Cerebellar cortex (tissue), 1 donor: Measurements from ENCODE around the gene DUSP1.

Experiments
- DNase-seq: peaks from one replicate; pipeline ENCODE4 v3.0.0-alpha.2; 2015; ENCODE audit warnings: low spot score

Gene DUSP1

DNA sequence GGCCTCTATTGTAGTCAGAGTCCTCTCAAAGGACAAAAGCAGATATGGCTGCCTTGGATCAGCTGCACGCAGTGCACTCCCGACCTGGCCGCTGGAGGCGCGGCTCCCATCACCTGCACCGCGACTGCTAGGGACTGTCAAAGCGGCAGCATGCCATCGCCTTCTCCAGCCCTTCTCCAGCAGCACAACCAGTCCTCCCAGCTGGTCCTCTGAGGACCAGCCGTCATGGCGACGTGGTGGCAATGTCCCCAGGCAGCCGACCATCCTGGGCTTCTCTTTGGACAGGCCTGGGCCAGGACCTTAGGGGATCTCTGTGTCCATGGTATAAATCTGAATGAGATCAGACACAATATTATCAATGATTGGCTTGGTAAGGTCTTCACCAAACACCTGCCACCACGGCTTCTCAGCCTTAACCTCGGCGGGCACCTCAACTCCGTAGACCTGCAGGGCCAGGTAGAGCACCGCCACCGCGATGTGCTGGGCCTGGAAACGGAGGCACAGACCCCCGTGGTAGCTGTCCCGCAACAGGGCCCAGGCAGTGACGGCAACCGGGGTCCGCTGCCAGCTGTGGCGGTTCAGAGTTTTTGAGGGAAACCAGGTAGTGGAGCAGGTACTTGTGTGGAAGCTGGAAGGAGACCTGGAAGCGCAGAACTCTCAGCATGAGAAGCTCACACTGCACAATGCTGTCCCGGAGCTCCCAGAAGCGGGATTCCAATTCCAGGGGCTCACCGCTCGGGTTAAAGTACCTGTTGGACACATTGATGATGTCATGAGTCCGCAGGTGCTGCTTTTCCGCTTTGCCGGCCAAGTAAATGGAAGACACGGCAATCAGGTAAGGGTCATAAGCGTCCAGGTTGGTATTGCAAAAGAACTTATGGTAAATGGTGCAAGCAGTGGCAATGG is 8.5 kb downstream of the DUSP1 start:
- no peak for DNase-seq

DNA sequence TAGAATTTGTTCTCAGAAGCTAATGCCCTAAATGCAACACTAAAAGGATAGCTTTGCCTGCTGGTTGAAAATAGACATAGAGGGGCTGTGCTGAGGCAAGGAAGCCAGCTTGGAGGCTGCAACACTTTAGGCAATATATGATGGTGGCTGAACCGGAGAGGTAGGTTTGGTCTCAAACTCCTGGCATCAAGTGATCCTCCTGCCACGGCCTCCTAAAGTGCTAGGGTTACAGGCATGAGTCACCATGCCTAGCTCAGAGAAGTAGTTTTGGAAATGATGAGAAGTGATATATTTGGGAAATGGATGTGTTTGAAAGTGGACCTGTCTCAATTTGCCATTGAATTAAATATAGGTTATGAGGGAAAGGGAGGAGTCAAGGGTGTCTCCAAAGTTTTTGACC is 10.0 kb downstream of the DUSP1 start:
- no peak for DNase-seq

DNA sequence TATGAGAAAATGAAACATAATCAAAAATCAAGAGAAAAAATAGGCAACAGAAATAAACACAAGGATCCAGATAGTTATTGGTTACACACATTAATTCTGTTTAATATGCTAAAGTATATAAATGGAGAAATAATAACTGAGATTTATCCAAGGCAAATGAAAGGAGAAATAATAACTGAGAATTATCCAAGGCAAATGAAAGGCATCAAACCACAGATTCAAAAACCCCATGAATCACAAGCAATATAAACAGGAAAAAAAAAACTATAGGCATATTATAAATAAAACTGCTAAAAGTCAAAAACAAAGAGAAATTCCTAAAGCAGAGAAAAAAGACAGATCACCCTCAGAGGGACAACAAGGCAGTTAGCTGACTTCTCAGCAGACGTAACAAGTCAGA is 10.9 kb downstream of the DUSP1 start:
- no peak for DNase-seq

DNA sequence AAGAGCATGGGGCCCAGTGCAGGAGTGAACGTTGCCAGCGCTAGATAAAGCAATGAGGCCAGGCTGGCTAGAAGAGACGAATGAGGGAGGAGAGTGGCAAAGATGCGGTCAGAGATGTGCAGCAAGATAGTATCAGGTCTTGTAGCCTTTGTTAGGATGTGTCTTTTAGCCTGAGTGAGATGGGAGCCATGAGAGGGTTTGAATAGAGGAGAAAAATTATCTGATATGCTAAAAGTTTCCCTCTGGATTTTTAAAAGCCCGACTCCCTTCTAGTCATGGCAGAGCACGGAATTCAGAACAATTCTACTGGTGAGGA is 12.2 kb downstream of the DUSP1 start:
- DNase-seq = no peak

DNA sequence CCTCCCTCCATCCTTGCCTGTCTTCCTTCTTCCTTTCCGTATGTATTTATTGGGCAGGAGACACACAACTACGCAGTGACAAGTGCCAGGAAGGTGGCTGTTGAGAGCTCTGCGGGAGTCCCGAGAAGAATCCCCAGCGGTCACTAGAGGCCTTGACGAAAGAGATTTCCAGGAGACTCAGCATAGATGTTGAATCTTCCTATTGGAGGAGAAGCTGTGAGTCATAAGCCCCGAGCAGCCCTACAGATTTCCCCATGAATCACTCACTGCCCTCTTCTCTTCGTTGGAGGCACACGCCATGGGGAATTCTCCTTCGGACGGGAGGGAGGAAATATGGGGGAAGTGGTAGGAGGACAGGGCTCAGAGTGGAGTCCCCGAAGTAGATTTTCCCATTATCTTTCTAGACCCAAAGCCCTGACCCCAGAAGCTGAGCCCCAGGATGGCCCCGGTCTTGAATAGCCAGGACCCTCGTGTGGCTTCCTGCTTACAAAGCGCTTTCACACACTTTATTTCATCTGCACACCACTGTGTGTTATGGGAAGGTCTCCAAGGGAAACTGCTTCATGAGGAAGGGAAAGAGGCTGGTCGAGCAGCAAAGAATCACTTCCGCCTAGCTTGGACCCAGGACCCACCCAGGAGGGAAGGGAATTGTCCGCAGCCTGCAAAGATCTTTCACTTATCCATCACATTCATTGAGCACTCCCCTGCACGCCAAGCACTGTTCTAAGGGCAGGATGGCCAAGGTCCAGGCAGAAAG is 12.7 kb downstream of the DUSP1 start:
- no peak for DNase-seq

DNA sequence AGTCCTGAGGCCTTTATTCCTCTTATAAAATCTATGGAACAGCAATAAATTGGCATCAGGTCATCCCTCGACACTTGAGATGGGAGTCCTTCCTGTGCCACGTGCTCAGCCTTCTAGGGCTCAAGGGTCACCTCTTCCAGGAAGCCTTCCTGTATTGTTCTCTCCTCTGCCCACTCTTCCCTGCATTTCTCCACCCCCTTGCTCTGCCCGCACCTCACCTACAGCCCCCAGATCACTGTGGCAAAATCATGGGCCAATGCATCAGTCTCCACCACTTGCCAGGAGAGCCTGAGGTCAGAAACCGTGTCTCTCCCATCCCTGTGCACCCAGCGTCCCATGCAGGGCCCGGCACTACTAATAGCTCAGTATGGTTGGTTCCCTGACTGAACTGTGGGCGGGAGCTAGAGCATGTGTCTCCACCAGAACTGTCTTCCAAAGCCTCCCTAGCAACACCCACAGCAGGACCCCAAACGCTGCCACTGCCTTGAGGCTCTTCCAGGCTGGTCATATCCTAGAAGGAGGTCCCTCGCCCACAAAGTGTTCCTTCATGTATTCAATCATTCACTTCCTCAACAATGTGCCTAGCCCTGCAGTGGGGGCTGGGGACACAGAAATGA is 13.5 kb downstream of the DUSP1 start:
- DNase-seq = no peak

DNA sequence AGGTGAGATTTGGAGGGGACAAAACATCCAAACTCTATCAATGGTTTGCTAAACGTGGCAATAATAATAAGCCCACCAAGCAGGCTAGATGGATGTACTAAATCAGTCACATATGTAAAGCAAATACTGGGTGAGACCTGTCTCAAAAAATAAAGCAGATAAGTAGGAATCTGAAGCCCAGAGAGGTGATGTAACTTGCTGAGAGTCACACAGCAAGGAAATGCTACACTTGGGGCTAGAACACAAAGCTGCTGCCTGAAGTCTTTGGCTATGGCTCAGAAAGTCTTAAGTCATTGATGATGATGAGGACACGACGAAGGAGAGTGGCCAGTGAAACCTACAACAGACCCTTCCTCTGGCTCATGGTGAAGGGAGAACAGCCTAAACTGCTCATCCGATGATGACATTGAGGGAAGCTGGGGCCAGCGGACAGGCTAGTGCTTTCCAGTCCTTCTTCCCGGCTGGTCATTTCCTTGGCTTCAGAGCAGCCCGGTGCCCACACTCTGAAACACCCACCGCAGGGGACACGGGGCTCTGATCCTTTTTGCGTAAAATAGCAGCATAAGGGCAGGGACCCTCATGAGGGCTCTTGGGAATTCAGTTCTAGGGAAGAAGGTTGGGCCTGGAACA is 14.1 kb downstream of the DUSP1 start:
- DNase-seq = no peak

DNA sequence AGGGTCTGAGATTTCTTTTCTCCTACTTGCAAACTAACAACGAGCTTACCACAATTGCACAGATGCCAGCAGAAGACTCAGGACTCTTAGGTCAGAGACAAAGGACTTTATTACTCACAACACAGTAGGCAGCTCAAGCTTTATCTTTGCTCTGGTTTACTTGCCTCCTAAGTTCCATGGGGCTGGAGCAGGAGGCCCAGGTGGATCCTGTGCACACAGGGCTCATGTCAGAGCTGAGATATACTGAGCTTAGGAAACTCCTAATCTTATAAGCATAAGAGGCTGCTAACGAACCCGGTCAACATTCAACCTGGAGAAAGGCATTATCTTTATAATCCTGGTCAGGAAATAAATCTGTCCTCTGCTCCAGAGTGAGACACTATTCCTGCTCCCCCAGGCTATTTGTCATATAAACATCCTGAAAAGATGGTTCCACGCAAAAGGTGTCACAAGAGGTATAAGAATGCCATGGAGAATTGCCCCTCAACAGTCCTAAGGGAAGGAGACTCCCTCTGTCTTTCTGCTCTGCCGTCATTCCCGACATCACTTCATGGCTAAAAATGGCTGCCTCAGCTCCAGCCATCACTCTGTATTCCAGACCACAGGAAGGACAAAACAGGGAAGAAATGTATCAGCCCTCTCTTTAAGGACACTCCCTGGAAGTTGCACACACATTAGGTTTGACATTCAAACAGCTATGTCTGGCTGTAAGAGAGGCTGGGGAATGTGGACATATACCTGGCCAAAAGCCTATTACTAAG is 16.2 kb downstream of the DUSP1 start:
- no peak for DNase-seq

DNA sequence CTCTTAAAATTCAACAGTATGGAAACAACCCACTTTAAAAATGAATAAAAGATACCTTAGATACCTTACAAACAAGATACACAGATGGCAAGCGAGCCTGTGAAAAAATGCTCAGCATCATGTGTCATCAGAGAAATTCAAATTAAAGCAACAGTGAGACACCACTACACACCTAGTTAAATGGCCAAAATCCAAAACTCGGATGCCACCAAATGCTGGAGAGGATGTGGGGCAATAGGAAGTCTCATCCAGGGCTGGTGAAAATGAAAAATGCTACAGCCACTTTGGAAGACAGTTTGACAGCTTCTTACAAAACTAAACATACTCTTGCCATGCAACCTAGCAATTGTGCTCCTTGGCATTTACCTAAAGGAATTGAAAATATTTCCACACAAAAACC is 17.9 kb downstream of the DUSP1 start:
- peak; percentile 67 for DNase-seq

DNA sequence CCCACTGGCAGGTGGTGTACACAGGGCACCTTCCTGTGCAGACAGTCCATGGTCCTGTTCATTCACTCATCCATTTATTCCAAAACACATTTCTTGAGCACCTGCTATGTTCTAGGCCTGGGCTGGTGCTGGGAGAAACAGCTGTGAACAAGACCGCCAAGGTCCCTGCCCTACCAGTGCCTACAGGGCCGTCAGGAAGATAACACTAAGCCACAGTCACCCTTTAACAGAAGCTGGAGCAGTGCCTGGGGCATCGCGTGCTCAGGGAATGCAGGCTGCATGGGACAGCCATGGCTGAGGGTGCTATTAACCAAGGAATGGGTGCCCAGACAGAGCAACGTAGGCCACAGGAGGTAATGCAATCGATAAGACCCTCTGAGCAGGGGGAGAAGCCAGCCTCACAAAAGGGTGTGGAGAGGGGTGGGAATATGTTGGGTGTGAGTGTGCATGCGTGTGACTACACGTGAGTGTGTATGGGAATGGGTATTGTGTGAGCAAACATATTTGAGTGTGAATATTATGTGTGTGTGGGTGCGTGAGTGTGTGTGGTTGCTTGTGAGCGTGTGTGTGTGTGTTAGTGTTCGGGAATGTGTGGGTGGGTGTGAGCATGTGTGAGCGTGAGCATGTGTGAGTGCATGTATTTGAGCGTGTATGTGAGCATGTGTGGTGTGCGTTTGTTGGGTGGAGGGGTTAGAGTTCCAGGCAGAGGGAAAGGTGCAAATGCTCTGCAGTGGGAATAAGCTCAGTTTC is 19.1 kb downstream of the DUSP1 start:
- DNase-seq = no peak

DNA sequence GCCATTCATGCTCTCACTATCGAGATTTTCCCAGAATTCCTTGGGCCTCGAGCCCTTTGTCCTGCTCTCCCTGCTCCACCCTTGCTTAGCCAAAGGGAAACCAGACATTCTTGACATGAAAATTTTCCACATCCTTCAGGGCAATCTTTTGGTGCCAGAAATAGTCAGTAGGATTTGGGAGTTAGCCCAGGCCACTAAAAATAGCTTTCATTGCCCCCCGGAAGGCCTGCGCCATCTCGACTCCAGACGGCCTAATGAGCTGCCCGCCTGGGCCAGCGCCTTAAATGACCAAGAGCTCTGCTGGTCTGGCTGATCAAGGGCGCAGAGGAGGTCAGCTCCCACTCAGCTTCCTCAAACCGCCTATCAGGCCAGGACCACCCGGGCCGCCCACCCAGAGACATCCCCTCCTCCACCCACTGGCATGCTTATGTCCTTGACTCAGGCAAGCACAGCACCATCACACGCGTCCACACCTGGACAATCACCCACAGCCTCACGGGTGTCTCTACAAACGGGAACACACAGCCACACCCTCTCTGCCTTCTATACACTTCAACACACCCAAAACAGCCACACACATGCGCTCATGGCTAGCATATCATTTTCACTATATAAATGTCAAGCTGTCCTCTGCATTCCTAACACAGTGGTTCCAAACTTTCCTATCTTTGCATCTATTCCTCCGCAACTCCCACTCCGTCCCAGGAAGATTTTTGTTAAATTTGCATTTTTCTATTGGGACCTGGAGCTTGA is 20.9 kb downstream of the DUSP1 start:
- DNase-seq = peak; percentile 71

DNA sequence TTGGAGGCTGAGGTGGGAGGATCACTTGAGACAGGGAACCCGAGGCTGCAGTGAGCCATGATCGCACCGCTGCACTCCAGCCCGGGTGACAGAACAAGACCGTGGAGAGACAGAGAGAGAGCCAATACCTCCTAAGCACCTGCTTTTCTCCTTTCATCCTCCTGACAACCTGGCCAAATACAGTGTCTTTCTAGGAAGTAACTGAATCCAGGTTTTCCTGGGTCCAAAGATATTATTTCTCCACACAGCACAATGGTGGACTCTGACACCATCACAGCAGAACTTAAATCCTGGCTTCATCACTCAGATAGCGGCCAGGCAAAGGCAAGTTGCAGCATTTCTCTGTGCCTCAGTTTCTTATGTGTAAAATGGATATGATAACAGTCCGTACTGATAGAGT is 21.9 kb downstream of the DUSP1 start:
- DNase-seq = no peak

DNA sequence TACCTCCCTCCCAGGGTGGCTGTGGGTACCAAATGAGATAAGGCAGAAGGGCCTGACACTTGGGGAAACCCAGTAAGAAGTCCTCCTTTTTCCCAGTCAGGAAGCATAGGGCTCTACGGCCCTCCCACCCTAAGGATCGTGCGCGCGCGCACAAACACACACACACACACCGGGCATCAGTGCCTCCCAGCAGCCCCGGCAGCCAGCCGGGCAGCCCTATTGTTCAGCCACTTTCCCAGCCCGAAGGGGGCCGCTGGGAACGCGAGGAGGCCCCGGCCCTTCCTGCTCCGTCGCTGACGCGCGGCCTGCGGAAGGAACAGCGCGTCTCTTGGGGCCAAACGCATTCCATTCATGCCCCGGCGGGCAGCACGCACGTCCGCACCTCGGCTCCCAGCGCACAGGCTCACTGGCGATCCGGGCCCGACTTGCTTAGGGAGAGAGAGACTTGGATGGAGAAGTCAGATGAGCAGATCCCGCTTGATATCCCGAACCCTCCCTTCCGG is 22.6 kb downstream of the DUSP1 start:
- no peak for DNase-seq

DNA sequence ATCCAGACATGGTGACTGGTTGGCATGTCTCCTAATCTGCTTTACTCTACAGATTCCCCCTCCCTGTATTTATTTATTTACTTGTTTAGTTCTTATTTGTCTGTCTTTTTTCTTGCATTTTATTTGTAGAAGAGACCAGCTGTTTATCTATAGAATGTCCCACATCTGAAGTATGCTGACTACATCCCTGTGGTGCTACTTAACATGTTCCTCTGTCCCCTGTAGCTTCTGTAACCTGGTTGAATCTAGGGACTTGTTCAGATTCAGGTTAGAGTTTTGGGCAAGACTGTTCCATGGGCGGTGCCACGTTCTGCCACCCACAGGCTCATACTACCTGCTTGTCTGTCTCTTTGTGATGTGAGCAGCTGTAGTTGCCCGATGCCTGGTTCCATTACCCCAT is 23.5 kb downstream of the DUSP1 start:
- DNase-seq = no peak

DNA sequence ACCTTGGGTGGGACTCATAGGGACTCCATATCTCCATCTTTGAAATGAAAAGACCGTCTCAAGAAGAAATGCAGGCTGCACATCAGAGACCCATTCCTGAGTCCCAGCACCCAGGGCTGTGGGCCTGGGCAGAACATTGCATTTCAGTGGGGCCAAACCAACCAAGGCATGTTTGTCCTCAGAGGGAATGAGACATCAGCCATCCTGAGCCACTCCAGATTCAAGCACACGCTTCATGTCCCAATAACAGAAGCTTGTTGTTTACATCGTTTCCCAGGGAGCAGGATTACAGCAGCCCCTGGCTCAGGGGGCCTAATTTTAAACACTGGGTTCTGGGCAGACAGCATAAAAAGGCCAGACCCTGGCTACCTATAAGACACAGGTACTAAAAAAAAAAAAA is 24.3 kb downstream of the DUSP1 start:
- DNase-seq = no peak

DNA sequence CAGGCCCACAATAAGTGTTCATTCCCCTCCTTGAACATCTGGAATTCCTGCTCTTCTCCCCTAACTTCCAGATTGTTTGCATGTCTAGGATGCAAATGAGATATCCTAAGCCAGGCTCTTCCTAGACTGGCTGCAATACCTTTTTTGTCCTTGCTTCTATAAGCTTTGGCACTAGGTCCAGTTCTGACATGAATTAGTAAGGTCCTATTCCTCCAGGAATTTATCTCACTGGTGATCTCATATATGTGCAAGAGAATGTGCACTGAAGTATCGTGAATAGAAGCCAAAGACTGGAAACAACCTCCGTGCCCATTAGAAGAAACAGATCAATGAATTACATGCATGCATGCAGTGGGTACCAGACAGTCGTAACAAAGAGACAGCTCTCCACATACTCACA is 25.2 kb downstream of the DUSP1 start:
- no peak for DNase-seq

DNA sequence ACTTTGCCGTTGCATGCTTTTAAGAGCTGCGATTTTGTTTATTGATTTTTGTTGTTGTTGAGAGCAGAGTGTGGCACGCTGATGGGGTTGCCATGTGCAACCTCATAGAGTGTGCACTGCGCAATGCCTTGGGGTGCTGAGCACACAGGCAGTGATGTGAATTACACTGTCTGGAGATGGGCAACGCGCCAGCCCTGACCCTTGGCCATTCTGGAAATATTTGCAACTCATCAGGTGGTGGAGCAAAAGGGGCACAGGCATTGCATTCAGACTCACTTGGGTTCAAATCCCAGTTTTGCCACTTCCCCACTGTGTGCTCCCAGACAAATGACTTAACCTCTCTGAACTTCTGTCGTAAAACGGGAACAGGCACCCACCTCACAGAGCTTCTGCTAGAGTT is 25.6 kb downstream of the DUSP1 start:
- DNase-seq = no peak

DNA sequence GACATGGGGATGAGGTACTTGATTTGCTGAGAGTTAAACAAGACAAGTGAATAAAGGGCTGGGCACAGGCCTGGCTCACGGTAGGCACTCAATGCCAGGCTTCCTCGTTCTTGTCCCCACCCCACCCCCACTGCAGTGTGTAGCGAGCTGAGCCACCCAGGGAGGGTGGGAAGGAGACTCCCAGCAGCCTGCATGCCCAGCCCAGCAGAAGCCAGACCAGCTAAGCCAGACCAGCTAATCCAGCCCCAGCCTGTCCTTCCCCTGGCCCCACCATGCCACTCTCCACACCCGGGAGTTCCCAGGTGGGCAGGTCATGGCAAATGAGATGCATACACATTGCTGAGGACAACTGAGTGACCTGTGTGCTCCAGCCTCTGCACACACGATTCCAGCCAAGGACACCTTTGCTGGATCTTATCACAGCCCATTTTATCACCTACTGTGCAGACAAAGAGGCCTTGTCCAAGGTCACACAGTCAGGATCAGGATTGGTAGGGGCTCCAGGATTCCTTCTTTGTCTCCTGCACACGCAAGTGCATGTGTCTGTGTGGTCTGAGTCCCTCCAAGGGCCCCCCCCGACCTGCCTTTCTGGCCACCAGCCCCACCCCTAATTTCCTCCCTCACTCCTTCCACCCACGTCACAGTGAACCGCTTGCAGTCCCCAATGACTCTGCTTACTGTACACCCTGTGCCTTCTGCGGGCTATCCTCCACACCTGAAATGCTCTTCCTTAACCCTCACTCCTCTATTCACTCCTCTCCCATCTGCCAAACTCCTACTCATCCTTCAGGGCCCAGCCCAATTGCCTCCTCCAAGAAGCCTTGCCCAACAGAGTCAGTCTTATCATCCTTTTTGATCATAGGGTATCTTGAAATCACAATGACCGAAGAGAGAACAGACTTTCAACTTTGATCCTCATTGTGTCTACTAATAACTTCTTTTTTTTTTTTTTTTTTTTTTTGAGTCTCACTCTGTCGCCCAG is 26.6 kb downstream of the DUSP1 start:
- no peak for DNase-seq
